NCI-H1048 (cell line): ENCODE data around the gene PAH.

Source experiments
- DNase-seq: peaks from one replicate; lab custom pipeline; 2025; lab: John Stamatoyannopoulos, UW

PAH gene

GRCh38 chr12:102816816-102817434 is 100.1 kb downstream of the PAH start:
- peak; percentile 59 for DNase-seq

- no peak for DNase-seq
Observed at GRCh38 chr12:102814691-102815367, 102.2 kb downstream of the PAH start.

GRCh38 chr12:102812344-102812743 is 104.7 kb downstream of the PAH start:
- no peak for DNase-seq

GRCh38 chr12:102811110-102811737 is 105.8 kb downstream of the PAH start:
- no peak for DNase-seq

GRCh38 chr12:102808412-102808811 is 108.6 kb downstream of the PAH start:
- DNase-seq = no peak

GRCh38 chr12:102806592-102806991 is 110.5 kb downstream of the PAH start:
- no peak for DNase-seq

GRCh38 chr12:102806110-102806509 is 110.9 kb downstream of the PAH start:
- no peak for DNase-seq

GRCh38 chr12:102800565-102800964 is 116.5 kb downstream of the PAH start:
- no peak for DNase-seq

- no peak for DNase-seq
Observed at GRCh38 chr12:102799229-102799628, 117.8 kb downstream of the PAH start.

- no peak for DNase-seq
Observed at GRCh38 chr12:102797528-102797927, 119.5 kb downstream of the PAH start.

GRCh38 chr12:102793921-102794320 is 123.1 kb downstream of the PAH start:
- DNase-seq = no peak
